HG03066 (cell line): ENCODE measurements around the gene PRR18.
A peak's percentile ranks its signal among the peaks of the same experiment; 100 is the strongest.

ENCODE experiments used
- ATAC-seq: cut with Tn5 transposase; IDR thresholded peaks from one replicate; pipeline ENCODE4 v1.9.1; 2021; ENCODE audit warnings: low read depth; ENCODE audit not compliant: unreplicated experiment

PRR18 gene

DNA sequence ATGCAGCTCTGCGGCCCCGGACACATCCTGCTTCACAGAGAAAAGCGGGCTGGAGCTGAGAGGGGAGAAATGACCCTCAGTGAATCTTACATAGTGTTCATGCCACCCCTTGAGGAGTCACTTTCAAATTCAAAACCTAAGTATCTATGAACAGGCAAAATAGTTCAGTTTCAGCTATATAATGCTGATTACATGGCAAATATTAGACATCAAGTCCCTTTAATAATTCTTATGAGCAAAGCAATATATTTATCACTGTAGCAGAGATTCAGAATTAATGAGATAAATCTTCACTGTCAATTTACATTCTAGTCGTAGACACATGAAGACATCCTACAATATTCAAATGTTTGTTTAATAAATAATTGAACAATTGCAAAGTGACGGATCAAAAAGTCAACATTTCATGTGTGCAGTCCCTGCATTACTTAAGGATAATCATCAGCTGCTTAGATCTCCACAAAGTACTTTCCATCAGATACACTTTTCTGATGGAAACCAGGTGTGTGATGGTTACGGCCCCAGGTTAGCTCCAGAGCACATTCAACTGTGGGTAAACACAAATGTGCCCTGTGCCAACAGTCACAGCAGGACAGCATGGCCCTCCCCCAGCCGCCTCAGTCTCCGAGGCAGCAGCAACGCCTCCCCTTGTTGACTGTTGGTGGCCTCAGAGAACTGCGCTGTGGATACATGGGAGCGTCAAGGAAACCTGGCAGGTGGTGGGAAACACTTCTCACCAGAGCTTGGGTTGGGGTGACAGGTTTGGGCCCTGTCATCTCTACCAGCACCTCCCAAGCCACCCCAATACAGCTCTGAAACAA, 787 bp upstream of the PRR18 start:
- ATAC-seq = no peak

DNA sequence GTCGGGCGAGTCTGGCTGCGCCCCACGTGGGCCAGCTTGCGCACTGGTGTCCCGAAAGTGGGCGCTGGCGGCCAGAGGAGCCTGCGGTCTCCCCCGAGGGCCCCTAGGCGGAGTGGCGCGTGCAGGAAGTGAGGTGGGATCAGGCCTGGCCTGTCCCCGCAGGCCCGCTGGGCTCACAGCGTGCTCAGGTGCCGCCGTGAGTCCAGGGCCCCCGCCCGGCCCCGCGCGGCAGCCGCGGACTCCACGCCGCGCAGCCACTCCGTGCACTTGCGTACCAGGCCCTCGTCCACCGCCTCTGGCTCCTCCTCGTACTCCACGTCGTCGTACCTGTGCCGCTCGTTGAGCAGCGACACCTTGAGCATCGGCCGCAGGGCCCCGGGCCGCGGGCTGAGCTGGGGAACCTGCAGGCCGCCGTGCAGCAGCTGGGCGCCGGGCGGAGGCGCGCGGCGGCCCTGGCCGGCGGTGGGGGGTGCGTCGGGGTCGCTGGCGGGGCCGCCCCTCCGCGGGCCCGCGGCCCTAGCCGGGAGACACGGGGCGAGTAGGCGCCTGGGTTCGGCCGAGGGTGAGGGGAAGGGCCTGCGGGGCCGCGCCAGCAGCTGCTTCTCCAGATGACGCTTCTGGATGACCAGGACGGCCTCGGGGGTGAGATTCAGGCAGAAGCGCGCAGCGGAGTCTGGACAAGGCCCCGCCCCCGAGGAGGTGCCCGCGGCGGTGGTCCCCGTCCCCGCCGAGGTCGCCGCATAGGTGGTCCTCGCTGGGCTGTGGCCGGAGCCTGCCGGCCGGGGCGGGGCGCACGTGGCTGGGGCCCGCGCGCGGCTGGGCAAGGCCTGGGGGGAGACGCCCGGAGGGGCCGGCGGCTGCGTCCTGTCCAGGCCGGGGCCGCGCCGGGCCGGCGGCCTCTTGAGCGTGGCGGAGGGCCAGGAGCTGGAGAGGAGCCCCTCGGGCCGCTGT, 835 bp downstream of the PRR18 start:
- peak; percentile 34 for ATAC-seq

DNA sequence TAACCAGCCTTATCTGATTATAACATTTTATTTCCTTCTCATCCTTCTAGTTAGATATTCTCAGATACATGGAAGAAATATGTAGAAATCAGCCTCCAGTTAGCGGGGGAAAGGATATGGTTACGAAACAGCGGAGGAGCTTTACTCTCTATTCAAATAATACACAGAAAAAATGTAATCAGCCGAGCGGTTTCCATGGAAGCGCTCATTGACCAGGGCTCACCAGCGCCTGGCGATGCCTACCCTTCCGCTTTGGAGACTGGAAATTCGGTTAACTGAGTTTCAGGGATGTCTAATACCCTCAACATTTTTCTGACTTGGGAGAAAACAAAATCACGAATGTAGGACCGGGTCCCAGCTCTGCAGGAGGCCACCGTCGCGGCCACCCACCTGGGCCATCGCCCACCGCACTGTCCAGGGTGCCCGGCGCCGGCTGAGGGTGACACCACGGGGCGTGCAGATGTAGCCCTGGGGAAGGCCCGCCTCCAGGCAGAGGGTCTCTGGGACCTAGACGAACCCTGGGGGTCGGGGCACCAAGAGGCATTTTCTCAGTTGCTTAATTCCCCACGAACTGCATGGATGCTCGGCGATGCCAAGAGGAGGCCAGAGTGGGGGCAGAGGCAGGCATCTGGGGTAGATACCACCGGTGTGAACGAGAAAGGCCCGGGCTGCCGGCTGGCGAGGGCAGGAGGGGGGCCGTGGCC, 1.7 kb downstream of the PRR18 start:
- no peak for ATAC-seq

DNA sequence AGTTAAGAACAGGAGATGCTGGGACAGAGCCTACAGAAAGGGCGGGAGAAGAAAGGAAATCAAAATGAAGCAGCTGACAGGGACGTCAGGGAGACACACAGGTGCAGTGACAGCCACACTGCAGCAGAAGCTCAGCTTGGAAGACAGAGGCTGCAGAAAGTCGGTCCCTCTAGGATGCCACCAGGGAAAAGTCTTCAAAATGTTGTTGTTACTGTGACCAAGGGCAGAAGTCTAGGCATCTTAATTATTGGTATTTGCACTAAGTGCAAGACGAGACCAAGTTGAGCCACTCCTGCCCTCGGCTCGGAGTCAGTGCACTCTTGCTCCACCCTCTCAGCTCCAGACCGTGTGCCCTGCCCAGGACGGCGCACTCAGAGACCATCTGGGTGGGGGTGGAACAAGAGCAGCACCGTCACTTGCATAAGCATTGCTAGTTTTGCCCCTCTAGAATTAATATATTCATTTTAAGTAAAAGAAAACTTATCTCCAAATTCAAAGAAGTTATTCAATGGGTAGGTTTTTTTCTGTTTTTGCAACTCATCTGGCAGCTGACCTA, 2.6 kb downstream of the PRR18 start:
- no peak for ATAC-seq

DNA sequence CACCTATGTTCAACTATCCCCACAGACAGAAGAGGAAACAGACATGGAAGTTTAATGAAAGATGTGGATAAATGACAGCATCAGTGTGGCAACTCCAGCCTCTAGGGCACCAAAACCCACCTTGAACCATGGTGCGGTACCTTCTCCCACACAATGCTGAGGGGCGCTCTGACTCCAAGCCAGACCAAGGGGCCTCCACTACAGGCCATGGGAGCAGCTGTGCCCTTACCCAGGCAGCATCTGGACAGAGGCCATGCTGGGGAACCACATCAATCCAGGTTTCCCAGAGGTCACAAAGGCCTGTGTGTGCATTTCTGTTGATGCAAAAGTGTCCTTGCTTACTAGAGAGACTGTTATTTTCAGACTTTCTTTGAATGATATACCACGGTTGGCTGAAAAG, 4.1 kb downstream of the PRR18 start:
- no peak for ATAC-seq

DNA sequence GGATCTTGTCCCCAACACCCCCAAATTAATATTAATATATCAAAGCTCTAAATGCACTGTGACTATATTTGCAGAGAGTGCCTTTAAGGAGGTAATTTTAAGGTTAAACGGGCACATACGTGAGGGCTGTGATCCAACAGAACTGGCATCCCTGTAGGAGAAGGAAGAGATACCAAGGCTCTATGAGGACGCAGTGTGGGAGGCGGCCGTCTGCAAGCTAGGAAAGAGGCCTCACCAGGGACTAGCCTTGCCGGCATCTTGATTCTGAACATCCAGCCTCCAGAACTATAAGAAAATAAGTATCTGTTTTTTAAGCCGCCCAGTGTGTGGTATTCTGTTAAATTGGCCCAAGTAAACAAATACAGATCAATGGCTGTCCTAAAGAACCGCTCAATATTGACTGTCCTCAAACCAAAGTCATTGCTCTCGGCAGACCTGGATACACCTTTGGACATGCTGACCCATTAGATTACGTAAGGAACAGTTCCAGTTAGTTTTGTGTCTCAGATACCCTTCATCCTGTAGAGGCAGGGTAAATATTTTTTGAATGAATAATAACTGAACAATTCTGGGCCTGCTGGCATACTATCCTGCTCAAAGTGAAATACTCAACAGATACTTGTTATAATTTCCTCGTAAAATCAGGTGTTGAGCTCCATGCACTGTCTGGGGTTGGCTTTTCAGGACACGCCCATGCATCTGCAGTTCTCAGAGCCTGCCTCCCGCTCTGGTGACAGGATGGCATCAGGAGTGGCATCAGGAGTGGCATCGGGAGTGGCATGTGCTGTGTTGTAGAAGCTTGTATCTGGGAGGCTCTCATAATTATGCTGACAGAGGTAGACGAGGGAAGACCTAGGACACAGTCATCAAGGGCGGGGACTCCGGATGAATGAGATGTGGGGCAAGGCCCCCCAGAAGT, 6.3 kb downstream of the PRR18 start:
- ATAC-seq = no peak

GRCh38 chr6:166300357-166300987, 7.7 kb downstream of the PRR18 start:
- no peak for ATAC-seq

DNA sequence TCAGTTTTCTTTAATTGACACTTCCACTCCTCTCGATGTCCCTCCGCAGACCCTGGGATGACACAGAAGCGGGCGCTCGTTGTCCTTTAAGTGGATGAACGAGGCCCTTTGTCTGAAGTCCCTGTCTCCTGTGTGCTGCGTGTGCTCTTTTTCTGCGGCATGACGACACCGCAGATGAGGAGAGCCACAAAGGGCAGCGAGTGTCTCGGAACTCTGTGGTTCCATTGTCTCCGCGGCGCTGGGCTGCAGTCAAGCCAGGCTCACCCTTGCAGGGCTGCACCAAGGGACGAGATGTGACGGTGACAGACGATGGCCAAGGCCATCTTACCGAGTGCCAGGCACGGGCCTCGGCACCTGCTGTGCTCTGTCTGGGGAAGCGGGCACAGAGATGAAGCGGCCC, 10.6 kb downstream of the PRR18 start:
- ATAC-seq = no peak

DNA sequence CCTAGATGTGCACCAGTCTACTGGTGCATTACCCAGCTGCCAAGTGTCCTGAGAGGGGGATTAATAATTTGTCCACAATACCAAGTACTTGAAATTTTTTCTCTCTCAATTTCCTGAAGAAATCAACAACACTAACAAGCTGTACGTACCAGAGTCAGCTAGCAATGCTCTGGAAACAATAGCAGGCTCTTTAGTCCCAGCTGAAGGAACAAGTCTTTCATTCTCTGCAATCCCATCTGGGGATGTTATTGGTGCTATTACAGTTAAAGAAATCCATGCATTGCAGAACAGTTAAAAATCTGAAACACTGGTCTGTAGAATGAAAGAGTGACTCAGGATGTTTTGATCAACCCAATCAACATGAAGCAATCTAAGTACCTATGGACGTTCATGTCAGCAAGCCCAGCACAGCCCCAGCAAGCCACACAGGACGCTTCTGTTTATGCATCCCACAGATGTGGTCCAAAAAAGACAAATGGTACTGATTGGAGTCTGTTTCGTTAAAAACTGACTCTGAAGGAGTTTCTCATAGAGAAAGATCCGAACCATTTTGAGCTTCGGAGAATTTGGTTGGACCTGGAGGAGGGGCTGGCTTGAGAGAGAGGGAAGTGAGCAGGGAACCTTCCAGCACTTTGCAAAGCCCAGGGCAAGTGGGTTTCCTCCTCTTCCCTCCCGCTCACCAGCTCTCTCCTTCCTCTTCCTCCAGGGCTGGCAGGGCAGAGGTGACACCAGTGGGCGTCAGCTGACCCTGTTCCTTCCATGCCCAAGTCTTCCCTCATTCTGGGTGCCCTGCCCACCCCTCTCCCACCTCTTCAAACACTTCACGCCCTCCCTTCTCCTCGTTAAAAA, 11.9 kb downstream of the PRR18 start:
- ATAC-seq = no peak

- ATAC-seq = no peak
These were observed 14.2 kb downstream of the PRR18 start for GRCh38 chr6:166293731-166294584.

- no peak for ATAC-seq
These were observed 18.8 kb downstream of the PRR18 start for GRCh38 chr6:166289207-166290060.

- peak; percentile 95 for ATAC-seq
These were observed 21.3 kb downstream of the PRR18 start for GRCh38 chr6:166286839-166287271.

- no peak for ATAC-seq
These were observed 23.0 kb downstream of the PRR18 start for GRCh38 chr6:166285233-166285632.

DNA sequence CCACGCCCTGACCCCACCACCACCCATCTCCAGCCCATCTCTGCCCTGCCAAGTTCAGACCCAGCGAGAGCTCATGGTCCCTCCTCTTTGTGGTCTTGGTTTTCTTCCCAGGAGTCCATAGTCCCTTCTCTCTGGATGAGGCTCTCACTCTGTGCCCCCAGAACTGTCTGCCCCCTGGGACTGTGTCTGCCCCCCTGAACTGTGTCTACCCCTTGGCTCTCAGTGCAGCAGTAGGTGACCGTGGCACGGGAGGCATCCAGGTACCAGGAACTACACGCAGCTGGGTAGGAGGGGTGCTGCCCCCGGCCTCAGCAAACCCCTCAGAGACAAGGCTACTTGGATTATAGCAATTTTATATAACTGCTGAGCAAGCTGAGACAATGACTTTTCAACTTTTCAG, 23.6 kb downstream of the PRR18 start:
- ATAC-seq = no peak

DNA sequence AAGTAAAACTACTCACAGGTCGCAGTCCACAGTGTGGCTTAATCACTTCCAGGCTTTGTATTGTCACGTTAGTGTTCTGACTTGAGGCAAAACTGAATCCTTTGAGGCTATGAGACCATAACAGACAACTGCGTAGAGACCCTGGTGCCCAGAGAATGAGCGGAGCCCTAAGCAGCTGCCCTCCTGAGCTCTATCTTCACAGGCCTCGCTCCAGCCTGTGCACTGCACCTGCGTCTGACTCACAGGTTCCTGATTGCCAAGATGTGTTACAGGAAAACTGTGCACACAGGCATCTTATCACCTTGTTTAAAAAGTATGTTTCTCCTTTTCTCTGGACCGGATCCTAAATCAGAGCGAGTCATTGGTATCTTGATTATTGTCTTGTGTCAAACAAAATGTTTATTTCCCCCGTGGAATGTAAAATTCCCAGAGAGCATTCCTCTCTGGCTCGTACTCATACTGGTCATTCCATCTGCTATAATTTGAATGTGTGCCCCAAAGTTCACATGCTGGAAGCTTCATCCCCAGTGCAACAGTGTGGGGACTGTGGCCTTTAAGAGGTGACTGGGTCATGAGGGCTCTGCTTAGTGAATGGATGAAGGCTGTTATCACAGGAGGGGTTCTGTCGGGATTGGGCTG, 25.7 kb downstream of the PRR18 start:
- no peak for ATAC-seq

- no peak for ATAC-seq
These were observed 27.1 kb downstream of the PRR18 start for GRCh38 chr6:166281104-166281503.
